HepG2 (cell line): ENCODE results near the gene MAP4K3. TPM values are rescaled to one million over a fixed set of nuclear protein-coding genes. Genes with fewer than 3 reads are reported as not detected.

Experiments
- ATAC-seq: fragments of 200-7000 bp; cut with Tn5 transposase; 3 replicates; pipeline ENCODE4 v1.9.1; 2020; ENCODE audit warnings: mild to moderate bottlenecking, moderate library complexity
- BruUV-seq: library from RNA; stranded (reverse); fragments of 400-500 nt; replicated peaks from 2 replicates; lab custom pipeline; 2021; lab: Mats Ljungman, UMichigan
- CTCF ChIA-PET: fragments of 300-600 bp; formaldehyde crosslinking; extraction: SDS; loops from one replicate; lab custom pipeline; 2021; ENCODE audit warnings: low total read pairs, inconsistent platforms, low intra/inter-chr PET ratio; lab: Yijun Ruan, JAX
- POLR2A ChIA-PET: fragments of 350-600 bp; sonication (Branson Sonifier 250); formaldehyde crosslinking; loops from one replicate; lab custom pipeline; 2020; ENCODE audit warnings: antibody characterized with exemption, inconsistent platforms; lab: Yijun Ruan, JAX
- DNase-seq: peaks from one replicate; pipeline ENCODE4 v3.0.0-alpha.2; 2015; ENCODE audit warnings: low spot score
- FAIRE-seq: peaks from 3 replicates; lab custom pipeline; 2011; peaks lifted over from hg19 to GRCh38; lab: Jason Lieb, UNC
- H2AFZ ChIP-seq: one replicate; pipeline ENCODE4 v1.6.1; 2011; ENCODE audit warnings: low read length, inconsistent platforms
- H3K27ac ChIP-seq: fragments of 300-600 bp; 3 replicates; pipeline ENCODE4 v1.8.0; 2011; ENCODE audit warnings: mixed run types, mild to moderate bottlenecking, mixed read lengths, low read length, inconsistent platforms; ENCODE audit not compliant: insufficient read depth; ENCODE audit errors: extremely low read length
- H3K27me3 ChIP-seq, 2 experiments: fragments of 200-600 bp in 1 of 2; 2 replicates in 1 of 2; 3 replicates in 1 of 2; pipeline versions ENCODE4 v1.6.0 to v1.8.0; 2011; ENCODE audit warnings: low read length in 2 of 2, mild to moderate bottlenecking in 2 of 2, moderate library complexity in 2 of 2, inconsistent platforms in 1 of 2; ENCODE audit not compliant: insufficient read depth in 2 of 2, control insufficient read depth in 1 of 2
- H3K36me3 ChIP-seq, 2 experiments: fragments of 200-600 bp in 1 of 2; replicated peaks in 1 of 2; 2 replicates in 1 of 2; 3 replicates in 1 of 2; pipeline versions ENCODE4 v1.5.1 to v1.8.0; 2011; ENCODE audit warnings: low read length in 2 of 2, inconsistent platforms in 1 of 2; ENCODE audit not compliant: insufficient read depth in 2 of 2, control insufficient read depth in 1 of 2
- H3K4me1 ChIP-seq: 2 replicates; pipeline ENCODE4 v1.5.1; 2012; ENCODE audit warnings: low read length, inconsistent platforms; ENCODE audit not compliant: insufficient read depth
- H3K4me2 ChIP-seq: 2 replicates; pipeline ENCODE4 v1.6.0; 2011; ENCODE audit warnings: low read depth, low read length, inconsistent platforms
- H3K4me3 ChIP-seq, 3 experiments: fragments of 200-600 bp in 1 of 3; sonication (generic), shearing (Covaris generic) in 1 of 3; replicated peaks in 1 of 3; 2 replicates each; pipeline ENCODE4 v1.5.1; 2011 to 2016; ENCODE audit warnings: low read length in 3 of 3, inconsistent platforms in 2 of 3, low read depth in 2 of 3, mild to moderate bottlenecking in 2 of 3, control low read depth in 1 of 3, mixed read lengths in 1 of 3; ENCODE audit not compliant: insufficient read depth in 1 of 3
- H3K79me2 ChIP-seq: one replicate; pipeline ENCODE4 v1.6.1; 2011; ENCODE audit warnings: low read length, inconsistent platforms; ENCODE audit not compliant: insufficient read depth
- H3K9ac ChIP-seq: 2 replicates; pipeline ENCODE4 v1.6.0; 2011; ENCODE audit warnings: mild to moderate bottlenecking, low read depth, low read length, inconsistent platforms; ENCODE audit not compliant: insufficient read depth
- H3K9me3 ChIP-seq: 2 replicates; pipeline ENCODE4 v1.5.1; 2012; ENCODE audit warnings: mild to moderate bottlenecking, low read length
- H4K20me1 ChIP-seq: 2 replicates; pipeline ENCODE4 v1.6.0; 2011; ENCODE audit warnings: inconsistent platforms, mild to moderate bottlenecking, low read length, moderate library complexity; ENCODE audit not compliant: insufficient read depth
- ATF5 ChIP-seq: sonication (generic); formaldehyde crosslinking; IDR thresholded peaks from 2 replicates; pipeline ENCODE4 v1.4.0; 2020; ENCODE audit warnings: mild to moderate bottlenecking, low read depth, missing genetic modification reagents
- JDP2 ChIP-seq: sonication (generic); formaldehyde crosslinking; IDR thresholded peaks from 2 replicates; pipeline ENCODE4 v1.8.1; 2022; ENCODE audit warnings: missing genetic modification reagents, borderline replicate concordance
- KDM3A ChIP-seq: IDR thresholded peaks from 2 replicates; pipeline ENCODE4 v1.6.1; 2018; ENCODE audit warnings: low read depth, missing compliant biosample characterization
- MAFF ChIP-seq: IDR thresholded peaks from 2 replicates; pipeline ENCODE4 v1.6.1; 2011; ENCODE audit warnings: low read depth, low read length, improper control_type of control experiment
- MAFK ChIP-seq, 2 experiments: IDR thresholded peaks in 1 of 2; conservative IDR thresholded peaks in 1 of 2; 2 replicates each; pipeline ENCODE4 v1.6.1; 2011; ENCODE audit warnings: improper control_type of control experiment in 2 of 2, low read length in 2 of 2
- MLX ChIP-seq: IDR thresholded peaks from 2 replicates; pipeline ENCODE4 v1.6.1; 2016
- MTA3 ChIP-seq: sonication (generic); formaldehyde crosslinking; IDR thresholded peaks from 2 replicates; pipeline ENCODE4 v1.4.0; 2020; ENCODE audit warnings: missing genetic modification reagents
- NFE2L2 ChIP-seq: fragments of 150-350 bp; IDR thresholded peaks from 2 replicates; pipeline ENCODE4 v1.6.1; 2014; ENCODE audit warnings: low read length
- SRSF9 ChIP-seq: fragments of 200-400 bp; formaldehyde crosslinking; IDR thresholded peaks from 2 replicates; pipeline ENCODE4 v1.6.1; 2018; ENCODE audit warnings: borderline replicate concordance, mild to moderate bottlenecking, low read depth, low read length; ENCODE audit not compliant: insufficient read depth, poor library complexity, severe bottlenecking
- THYN1 ChIP-seq: sonication (generic); formaldehyde crosslinking; IDR thresholded peaks from 2 replicates; pipeline ENCODE4 v1.8.1; 2023; ENCODE audit warnings: low read depth, mild to moderate bottlenecking, moderate library complexity, missing genetic modification reagents, borderline replicate concordance
- TRIM24 ChIP-seq: sonication (generic); formaldehyde crosslinking; IDR thresholded peaks from 2 replicates; pipeline ENCODE4 v1.8.0; 2022; ENCODE audit warnings: mild to moderate bottlenecking, missing genetic modification reagents
- ZFYVE20 ChIP-seq: sonication (generic); formaldehyde crosslinking; IDR thresholded peaks from 2 replicates; pipeline ENCODE4 v1.8.0; 2023; ENCODE audit warnings: low read depth, mild to moderate bottlenecking, moderate library complexity, missing genetic modification reagents, borderline replicate concordance
- ZNF616 ChIP-seq: sonication (generic); formaldehyde crosslinking; IDR thresholded peaks from 2 replicates; pipeline ENCODE4 v1.5.0; 2020; ENCODE audit warnings: low read depth, mild to moderate bottlenecking, missing genetic modification reagents
- WGBS: methylation state at CpG from one replicate; pipeline ENCODE4 v1.1.6; 2017; ENCODE audit warnings: low lambda C conversion rate; 5-methylcytosine and 5-hydroxymethylcytosine counted together
- in situ Hi-C: cut with HindIII; loops from 2 replicates; pipeline ENCODE4 v1.10.0; 2017; ENCODE audit warnings: low pct_unique_long_range_greater_than_20kb; ENCODE audit not compliant: extremely low pct_ligation_motif_present
- intact Hi-C: fragments of 100-400 bp; cut with micrococcal nuclease; formaldehyde crosslinking; loops from one replicate; pipeline ENCODE4 v1.10.0; 2022; ENCODE audit not compliant: unreplicated experiment
- polyA plus RNA-seq, 8 experiments: library from polyadenylated mRNA; depleted of rRNA in 3 of 8; stranded (reverse) in 7 of 8; unstranded in 1 of 8; fragments of >200 nt; fragmentation: Illumina TruSeq in 4 of 8; extraction: Trizol in 4 of 8; gene quantifications; 2 replicates each; pipeline versions ENCODE4 v1.2.1 to v1.2.3, GENCODE V29; 2011 to 2016; ENCODE audit warnings: low read depth in 4 of 8, missing spikeins in 1 of 8, mixed read lengths in 1 of 8; ENCODE audit not compliant: insufficient read depth in 1 of 8
- total RNA-seq, 5 experiments: library from RNA; depleted of rRNA; stranded (reverse); fragments of >200 nt; fragmentation: Illumina TruSeq; extraction: Trizol; gene quantifications; 2 replicates each; pipeline ENCODE4 v1.2.3, GENCODE V29; 2016; ENCODE audit warnings: low read depth in 1 of 5

Gene MAP4K3
- total and polyA plus RNA-seq, 2 of the 13 experiments (the other 11 are each of a cell fraction or from before 2014, with no cell fraction given) = 45.9 to 53.2 TPM

GRCh38 chr2:39424951-39425350, 12.1 kb downstream of the MAP4K3 start:
- H3K4me3 ChIP-seq = no peak overlapping the region
- H3K27ac ChIP-seq = no peak overlapping the region
- no peak overlapping the region for H2AFZ ChIP-seq
- peaks cover 77% of the 10 kb centered on the region for H4K20me1 ChIP-seq
- intact Hi-C loops (no loop called here), in situ Hi-C loops (no loop called here)
- POLR2A ChIA-PET = interaction anchor here (0.6 kb wide), 1 partner anchor 143 kb away, joined by 4 read pairs; no protein-coding TSS in a partner anchor
- peaks cover 0 to 1% of the 10 kb centered on the region in 2 experiments; a peak in 1 of 5 replicates for H3K36me3 ChIP-seq
- CTCF ChIA-PET = no interaction called here
- FAIRE-seq = no peak
- no peak overlapping the region for H3K9ac ChIP-seq
- 96% methylated on average over 1 of the region's 1 CpG for WGBS
- no peaks in the 10 kb centered on the region for H3K27me3 ChIP-seq
- no peak overlapping the region for H3K4me2 ChIP-seq
- H3K9me3 ChIP-seq = no peaks in the 10 kb centered on the region
- H3K79me2 ChIP-seq = peaks cover 97% of the 10 kb centered on the region
- BruUV-seq = no TSS peak
- H3K4me1 ChIP-seq = peaks cover 60% of the 10 kb centered on the region
- TF ChIP-seq MLX (no peak), NFE2L2 (peak; percentile 92), MTA3 (CRISPR knock-in tag) (no peak), ZNF616 (CRISPR knock-in tag) (no peak), THYN1 (CRISPR knock-in tag) (no peak), JDP2 (CRISPR knock-in tag) (no peak), ATF5 (CRISPR knock-in tag) (no peak), KDM3A (CRISPR knock-in tag) (no peak), TRIM24 (CRISPR knock-in tag) (no peak), MAFF (peak; percentile 70), ZFYVE20 (no peak), MAFK (conservative IDR thresholded peaks at IDR 0.05 in 1 of 2, IDR thresholded peaks at IDR 0.05 in 1 of 2; ENCODE audit: low read length in 2 of 2) (peak; percentile 85 to 86), SRSF9 (no peak)
- no peak for ATAC-seq
- DNase-seq = no peak
